NK-92 (cell line): ENCODE results near the gene NFASC.

ENCODE experiments used
- DNase-seq: peaks from one replicate; lab custom pipeline; 2025; ENCODE audit not compliant: unreplicated experiment; lab: John Stamatoyannopoulos, UW

Gene NFASC

DNA sequence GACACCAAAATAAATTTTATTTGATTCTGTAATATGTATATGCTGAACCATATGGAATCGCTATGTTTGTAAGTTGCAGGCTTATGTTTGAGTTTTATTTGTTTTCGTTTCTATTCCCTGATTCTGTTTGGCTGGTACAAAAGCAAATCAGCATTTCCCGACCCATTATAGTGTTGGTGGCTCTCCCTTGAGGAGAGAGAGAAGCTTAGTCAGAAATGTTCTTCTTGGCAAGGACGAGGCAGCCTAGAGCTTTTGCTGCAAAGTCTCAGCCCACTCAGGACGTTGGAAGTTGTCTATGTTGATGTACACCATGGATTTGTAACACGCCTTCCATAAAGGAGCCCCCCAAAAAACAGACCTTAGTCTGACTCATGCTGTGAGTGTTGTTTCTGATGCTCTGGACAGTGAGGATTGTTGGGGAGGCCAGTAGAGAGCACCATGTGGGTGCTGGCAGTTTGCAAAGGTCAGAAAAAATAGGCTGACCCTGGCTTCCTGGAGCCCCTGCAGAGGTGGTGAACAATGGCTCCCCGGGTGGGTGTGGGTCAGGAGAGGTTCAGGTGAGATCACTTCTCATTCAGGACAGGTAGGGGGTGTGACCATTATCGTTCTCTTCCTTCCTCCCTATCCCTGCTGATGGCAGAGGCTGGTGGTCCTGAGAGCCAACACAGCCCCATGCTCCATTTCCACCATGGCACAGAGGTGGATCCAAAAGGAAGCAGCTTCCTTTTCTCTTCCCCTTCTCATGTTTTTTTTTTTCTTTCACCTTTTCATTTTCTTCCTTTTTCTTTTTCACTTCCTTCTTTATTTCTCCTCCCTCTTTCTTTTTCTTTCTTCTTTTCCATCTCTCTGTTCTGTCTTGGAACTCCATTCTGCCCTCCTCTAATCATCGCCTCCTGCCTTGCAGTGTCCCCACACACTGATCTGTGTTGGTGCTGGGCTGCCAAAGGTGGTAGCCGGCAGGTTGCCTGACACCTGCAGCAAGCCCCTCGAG, 88.0 kb downstream of the NFASC start:
- no peak for DNase-seq

DNA sequence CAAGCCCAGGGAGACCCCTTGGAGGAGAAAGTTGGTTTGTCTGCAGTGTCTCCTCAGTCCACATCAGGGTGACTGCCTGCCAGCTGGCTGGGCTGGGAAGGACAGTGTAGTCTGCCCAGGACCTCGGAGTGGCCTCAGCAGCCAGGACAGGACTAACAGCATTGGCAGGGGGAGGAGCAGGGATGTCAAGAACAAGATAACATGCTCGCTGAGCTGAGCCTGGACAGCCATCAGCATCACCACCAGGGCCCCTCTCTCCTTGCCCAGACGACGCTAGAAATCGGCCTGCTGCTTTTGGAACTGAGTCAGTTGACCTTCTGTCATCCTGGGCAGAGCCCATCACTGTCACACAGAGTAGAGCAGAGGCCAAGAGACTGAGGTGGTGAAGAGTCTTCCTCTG, 88.7 kb downstream of the NFASC start:
- no peak for DNase-seq

DNA sequence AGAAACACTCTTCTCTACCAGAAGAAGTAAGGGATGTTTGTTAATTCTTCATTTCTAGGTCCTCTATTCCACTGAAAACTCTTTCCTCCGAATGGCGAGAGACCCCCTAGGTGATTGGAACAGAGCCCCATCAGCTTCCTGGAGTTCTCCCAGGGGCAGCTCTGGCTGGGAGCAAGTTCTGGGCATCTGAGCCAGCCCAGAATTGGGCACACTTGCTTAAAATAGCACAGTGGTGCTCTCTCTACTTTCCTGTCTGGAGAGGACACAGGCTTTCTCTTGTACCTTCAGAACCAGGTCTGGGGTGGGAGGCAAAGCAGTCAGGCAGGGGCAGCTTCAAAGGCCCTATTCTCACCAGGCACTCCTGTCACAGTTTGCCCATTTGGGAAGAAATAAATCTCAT, 89.2 kb downstream of the NFASC start:
- no peak for DNase-seq

DNA sequence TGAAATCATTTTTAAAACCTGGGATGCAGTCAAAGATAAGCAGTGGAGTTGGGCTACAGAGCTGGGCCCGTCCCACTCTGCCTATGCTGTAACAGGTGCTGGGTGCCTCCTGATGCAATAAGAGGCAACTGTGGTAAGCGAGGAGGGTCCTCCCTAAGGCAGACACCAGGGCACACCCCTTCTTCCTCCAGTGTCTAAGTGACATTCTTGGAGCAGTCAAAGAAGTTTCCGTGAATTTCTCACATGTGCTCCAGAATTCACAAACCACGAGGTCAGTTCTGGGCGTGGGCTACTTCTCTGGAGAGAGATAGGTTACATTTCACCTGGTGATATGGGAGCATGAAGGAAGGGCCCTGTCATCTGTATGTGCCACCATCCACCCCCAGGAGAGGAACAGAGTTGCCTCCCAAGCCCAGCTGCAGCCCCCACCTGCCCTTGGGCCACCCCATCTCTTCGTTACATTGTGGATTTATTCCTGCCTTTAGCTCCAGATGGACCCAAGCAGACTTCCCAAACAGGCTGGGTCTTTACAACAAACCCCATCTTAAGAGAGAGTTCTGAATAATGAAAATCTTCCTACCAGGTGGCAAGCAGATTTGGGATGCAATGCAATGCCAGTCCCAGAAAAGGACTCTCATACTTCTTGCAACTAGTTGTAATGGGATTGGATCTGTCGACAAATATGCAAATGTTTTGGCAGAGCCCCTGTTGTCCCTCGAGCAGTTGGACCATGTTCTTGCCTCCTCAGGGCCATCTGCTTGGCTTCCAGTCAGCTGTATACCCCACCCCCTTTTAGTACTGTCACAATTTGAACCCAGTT, 89.9 kb downstream of the NFASC start:
- DNase-seq, result no peak

DNA sequence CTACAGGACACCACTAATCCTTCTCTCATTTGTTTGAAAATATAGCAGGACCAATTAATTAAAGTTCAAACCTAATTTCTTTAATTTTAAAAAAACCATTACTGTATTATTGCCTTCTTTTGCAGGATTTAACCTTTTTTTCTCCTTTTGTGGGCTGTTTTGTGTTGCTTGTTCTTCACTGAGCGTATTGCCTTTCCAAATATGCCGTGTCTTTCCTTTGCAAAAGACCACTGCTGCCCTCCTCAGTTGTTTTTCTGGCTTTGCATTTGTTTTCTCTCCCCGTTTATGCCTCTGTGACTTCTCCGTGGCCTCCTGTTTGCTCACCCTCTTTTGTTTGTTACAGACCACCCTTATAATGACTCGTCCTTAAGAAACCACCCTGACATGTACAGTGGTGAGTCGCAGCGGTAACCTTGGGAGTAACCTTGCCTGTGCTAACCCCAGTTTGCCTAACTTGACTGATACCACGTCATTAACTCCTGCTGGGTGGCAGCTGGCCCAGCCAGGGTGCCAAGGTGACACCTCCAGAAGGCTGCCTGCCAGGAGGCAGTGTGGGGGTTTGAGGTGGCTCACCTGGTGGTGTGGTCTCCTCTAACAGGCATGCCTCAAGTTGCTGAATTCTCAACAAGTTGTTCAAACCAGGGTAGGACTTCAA, 91.2 kb downstream of the NFASC start:
- no peak for DNase-seq

DNA sequence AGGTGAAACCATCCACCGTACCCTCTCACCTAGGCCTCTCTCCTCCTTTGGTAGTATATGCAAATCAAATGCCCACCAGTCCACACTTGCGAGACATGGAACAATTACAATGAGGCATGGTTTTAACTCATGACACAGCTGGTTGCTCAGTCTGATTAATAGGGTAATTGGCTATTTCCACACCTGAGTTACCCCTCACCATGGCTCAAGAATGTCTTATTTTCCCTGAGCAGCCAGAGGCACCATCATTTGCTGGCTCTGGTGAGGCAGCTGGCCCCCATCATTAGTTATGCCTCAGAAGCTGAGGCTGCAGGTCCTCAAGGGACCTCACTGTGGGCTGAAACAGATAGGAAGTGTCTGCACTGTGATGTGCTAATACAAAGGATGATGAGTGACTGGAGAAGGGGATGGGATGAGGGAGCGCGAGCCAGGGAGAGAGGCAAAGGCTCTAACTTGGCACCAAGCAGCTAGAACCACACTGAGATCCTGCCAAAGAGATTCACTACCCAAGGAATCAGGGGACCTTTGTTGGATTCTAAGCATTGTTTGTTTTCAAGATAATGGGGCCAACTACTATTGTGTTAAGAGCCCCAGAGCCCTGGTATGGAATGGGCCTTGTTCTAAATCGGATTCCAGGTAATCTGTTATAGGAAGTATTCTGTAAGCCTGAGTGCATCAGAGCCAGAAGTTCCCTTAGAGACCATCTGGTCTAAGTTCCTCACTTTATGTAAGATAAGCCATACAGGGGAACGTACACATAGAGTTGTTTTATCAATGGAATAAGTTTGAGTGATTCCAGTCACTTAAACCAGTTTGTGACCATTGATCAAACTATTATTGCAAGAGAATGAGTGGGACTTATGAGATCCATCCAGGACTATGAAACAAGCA, 92.3 kb downstream of the NFASC start:
- DNase-seq, result no peak

DNA sequence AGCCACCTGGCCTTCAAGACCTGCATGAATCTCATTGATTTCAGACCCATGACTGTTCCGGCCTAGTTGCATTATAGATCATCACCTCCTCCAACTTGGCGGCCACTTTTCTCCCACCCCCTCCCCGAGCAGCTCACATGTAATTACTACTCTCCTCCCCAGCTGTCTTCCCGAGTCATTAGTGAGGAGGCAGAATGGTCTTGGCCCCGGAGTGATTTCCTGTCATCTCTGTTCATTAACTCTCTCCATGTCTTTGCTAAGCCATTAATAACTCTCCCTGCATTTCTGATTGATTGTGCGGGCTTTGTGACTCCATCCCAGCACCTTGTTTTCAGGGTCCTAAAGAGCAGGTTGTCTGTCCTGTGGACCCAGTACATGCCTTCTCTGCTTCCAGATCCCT, 96.8 kb downstream of the NFASC start:
- DNase-seq, result no peak

DNA sequence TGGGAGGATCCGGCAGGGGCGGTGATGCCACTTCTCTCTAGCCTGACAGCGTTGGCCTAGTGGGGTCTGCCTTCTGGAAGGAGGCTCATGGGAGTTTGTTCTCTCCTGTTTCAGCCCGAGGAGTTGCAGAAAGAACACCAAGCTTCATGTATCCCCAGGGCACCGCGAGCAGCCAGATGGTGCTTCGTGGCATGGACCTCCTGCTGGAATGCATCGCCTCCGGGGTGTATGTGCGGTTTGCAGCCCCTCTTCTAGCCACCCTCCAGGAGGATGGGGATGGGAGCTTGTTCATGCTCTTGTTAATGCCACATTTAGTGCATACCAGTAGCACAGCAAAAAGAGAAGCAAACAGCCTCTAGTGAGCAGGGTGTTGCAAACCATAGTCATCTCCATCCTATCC, 97.5 kb downstream of the NFASC start:
- DNase-seq, result no peak

DNA sequence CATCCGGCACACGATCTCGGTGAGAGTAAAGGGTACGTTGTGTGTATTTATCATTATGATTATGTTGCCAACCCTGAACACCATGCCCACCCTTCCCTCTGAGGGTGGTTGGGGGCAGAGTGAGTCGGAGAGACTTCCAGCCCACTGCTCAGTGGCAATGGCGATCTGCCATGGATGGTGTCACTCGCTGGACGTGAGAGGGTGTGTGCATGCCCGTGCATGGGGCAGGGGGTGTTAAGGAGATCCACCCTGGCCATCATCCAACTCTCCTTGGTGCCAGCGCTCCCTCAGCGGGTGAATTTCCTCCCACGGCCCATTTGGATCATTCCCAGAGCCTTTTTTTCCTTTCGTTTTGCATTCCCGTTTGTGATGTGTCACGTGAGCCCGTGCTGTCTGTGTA, 98.3 kb downstream of the NFASC start:
- DNase-seq, result no peak

DNA sequence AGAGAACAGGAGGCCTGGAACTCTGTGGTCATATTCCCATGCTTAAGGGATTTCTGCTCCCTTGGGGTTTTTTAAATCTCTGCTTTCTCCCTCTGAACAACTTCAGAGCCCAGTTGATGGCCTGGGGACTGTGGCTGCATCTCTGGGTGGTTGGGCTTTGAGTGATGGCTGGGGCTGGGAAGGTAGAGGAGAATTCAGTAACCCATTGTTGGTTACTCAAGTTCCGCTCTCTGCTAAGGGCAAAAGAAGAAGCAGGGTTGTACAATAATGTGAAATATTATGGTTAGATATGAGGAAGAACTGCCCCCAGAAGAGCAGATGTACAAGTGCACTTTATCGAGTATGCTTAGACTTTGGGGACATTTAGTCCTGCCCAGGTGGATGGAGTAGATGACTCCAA, 100.3 kb downstream of the NFASC start:
- DNase-seq, result no peak

DNA sequence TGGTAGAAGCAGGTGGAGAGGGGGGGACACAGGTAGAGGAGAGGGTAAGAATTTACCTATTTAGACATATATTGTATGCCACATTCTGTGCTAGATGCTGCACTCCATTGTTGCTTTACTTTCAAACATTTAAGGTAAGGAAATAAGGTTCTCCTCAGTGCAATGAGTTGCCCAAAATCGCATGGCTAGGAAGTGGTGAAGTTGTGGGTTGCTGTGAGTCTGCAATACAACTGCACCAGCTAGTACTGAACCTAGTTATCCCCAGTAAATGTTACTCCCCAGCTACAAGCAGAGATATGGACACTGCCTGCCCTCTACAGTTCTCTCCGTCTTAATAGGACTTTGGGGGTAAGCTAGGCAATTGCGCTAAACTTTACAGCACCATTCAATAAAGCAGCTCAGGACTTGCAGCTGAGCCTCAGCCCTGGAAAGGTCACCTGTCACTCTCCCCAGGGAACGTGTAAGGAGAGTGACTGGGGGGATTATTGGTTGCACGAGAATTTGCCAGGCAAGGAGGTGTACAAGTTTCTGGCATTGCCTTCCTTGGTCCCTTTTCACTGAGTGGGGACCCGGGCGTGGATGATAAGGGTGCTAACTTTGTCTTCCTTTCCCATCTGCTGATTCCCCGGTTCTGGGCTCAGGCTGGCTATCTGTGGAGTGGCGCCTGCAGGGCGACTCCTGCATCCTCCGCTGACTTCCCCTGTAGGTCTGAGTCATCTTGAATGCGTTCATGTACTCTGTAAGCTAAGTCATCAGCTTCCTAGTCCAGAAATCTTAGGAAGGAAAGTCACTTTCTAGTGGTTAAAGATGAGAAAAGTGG, 101.1 kb downstream of the NFASC start:
- DNase-seq, result no peak

DNA sequence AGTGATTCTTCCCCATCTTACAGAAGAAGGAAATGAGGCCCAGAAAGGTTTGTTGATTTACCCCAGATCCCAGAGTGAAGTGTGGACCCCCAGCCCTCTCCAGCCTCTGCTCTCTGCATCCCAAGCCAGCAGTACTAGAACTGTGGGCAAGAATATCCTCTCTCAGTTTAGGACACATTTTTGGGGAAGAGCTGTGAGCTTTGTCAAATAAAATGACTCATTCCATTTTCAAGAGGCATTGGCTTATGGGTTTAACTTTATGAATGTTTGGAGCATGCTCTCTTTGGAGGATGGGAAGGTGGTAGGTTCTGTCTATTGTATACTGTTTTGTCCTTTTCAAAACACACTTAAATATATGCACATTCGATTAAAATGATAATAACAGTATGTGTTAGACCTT, 101.8 kb downstream of the NFASC start:
- DNase-seq, result no peak

DNA sequence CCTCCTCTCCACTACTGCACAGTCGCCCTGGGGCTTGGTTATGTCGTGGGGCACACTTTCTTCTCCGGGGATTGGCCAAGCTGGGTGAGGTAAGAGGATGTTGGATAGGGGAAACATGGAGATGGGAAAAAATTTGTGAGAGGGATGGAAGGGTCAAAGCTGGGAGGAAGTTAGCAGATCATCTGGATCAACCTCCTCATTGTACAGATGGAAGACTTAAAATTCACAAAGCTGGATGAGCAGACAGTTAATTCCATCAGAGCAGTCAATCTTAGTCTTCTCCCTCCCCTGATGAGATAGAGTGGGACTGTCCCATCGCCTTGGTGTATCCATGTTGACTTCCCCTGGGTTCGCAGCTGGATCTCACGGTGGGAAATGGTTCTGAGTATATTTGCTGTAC, 102.8 kb downstream of the NFASC start:
- no peak for DNase-seq

DNA sequence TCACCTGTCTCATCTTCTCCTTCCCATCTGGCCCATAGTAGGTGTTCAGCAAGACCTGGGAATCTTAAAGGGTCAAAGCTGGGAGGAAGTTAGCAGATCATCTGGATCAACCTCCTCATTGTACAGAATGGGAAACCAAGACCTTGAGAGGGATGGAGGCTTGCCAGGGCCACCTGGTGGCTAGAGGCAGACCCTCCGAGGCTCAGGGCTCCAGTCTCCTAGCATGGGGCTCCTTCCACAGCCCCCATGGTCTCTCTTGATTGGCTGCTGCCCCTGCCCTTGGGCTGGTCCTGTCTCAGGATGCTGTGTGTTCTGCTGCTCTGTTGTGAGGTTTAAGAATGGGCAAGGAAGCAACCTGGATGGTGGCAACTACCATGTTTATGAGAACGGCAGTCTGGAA, 103.7 kb downstream of the NFASC start:
- DNase-seq, result no peak

DNA sequence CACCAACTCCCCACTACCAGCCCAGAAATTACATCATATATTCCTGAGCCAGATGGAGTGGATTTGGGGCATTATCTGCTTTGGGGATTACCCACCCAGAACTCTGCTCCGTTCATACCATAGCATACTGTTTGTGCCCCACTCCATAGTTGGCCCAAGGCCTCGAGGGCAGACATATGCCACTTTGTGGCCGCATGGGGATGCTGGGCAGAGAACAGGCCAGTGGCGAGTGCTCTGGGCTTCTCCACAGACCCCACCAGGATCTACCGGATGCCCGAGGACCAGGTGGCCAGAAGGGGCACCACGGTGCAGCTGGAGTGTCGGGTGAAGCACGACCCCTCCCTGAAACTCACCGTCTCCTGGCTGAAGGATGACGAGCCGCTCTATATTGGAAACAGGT, 104.4 kb downstream of the NFASC start:
- no peak for DNase-seq

DNA sequence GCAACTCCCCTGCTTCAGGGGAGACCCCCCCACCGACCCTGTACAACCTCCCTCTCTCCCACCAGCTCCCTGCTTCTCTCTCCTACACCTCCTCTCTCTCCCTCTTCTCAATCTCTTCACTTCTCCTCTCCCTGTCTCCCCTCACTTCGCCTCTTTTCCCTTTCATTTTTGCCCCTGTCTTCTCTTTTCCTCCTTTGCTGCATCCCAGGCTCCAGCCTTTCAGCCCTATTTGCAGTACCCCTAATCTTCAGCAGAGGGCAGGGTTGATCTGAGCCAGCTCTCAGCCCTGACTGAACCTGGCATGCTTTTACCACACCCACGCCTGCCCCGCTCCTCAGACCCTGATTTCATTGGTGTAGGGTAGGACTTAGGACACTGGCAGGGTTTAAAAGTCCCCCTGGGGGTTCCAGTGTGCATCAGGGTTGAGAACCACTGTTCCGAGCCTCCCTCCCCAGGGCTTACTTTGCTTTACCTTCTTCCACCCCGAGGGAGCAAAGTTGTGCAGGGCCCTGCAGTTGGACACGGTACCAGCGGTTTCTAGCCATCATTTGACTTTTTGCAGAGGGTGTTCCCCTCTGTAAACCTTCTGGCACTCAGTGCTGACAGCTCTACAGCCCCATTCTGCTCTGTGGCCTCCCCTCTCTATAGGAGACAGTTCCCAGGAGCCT, 105.0 kb downstream of the NFASC start:
- DNase-seq, result no peak

DNA sequence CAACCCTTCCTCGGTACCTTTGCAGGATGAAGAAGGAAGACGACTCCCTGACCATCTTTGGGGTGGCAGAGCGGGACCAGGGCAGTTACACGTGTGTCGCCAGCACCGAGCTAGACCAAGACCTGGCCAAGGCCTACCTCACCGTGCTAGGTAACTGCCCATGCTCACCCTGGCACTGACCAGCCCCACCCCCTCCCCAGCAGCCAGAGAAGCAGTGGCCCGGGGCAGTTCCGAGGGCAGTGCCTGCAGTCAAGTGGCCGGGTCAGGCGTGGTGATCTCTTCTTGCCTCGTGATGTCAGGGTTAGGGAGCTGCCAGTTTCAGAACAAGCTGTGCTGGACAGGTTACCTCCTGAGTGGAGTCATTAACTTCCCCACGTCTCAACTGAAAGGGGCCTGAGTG, 106.0 kb downstream of the NFASC start:
- no peak for DNase-seq

DNA sequence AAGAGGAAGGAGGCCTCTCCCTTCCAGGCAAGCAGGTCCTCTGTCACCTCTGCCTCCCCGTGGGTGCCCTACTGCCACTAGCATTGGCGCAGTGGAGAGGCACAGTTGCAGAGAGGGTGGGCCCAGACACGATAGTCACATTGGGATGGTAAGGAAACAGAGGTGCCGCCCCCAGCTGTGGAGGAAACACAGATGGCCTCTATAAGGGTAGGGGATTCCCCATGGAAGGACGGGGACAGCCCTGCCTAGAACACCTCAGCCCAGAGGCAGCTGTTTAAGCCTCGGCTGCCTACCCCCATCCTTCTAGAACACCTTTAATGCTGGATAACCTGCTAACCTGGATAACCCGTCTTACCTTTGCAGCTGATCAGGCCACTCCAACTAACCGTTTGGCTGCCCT, 106.7 kb downstream of the NFASC start:
- DNase-seq, result no peak

DNA sequence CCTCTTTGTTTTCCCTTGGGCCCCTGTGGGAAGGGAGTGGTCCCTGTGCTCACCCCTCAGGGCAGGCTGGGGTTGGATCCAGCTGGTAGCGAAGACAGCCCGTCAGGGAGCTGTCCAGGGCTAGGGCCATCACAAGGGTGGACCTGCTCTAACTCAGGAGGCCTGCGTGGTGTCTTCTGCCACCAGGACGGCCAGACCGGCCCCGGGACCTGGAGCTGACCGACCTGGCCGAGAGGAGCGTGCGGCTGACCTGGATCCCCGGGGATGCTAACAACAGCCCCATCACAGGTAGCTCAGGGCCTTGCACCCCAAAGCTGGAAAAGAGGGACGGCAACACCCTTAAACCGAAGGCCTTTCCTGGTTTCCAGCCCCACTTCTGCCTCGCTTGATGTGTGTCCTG, 108.1 kb downstream of the NFASC start:
- DNase-seq, result no peak
